ENCODE measurements around the gene ZFX. TPM values are rescaled to one million over a fixed set of nuclear protein-coding genes. Genes with fewer than 3 reads are reported as not detected.

The ZFX gene
- total RNA-seq, 1 donor from 2014 or later = 67.0 TPM

DNA sequence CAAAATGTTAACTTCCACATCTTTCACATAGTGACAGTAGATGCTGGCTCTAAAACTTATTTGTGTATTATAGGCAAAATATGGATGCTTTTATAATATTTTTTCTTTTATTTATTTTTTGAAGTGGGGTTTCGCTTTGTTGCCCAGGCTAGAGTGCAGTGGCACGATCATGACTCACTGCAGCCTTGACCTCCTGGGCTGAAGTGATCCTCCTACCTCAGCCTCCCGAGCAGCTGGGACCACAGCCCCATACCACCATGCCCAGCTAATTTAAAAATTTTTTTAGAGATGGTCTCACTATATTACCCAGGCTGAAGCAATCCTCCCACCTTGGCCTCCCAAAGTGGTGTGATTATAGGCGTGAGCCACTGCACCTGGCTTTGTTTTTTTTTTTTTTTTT lies 48.6 kb downstream of the ZFX start:
- no peaks in the 10 kb centered on the region for H3K9me3 Mint-ChIP-seq
- no peak overlapping the region for H3K27ac Mint-ChIP-seq
- TF ChIP-seq, protein P1, sequence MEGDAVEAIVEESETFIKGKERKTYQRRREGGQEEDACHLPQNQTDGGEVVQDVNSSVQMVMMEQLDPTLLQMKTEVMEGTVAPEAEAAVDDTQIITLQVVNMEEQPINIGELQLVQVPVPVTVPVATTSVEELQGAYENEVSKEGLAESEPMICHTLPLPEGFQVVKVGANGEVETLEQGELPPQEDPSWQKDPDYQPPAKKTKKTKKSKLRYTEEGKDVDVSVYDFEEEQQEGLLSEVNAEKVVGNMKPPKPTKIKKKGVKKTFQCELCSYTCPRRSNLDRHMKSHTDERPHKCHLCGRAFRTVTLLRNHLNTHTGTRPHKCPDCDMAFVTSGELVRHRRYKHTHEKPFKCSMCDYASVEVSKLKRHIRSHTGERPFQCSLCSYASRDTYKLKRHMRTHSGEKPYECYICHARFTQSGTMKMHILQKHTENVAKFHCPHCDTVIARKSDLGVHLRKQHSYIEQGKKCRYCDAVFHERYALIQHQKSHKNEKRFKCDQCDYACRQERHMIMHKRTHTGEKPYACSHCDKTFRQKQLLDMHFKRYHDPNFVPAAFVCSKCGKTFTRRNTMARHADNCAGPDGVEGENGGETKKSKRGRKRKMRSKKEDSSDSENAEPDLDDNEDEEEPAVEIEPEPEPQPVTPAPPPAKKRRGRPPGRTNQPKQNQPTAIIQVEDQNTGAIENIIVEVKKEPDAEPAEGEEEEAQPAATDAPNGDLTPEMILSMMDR (IDR thresholded peaks at IDR 0.05) = no peak
- DNase-seq (no peak), ATAC-seq (ENCODE audit: low read depth) (no peak)
- ChIA-PET POLR2A (no interaction called here), CTCF (no interaction called here)
- intact Hi-C loops (cut with micrococcal nuclease) = no loop called here
- H3K36me3 Mint-ChIP-seq (ENCODE audit: low read depth) = peaks cover 42% of the 10 kb centered on the region
- H3K4me3 Mint-ChIP-seq = no peak overlapping the region
- no peaks in the 10 kb centered on the region for H3K27me3 Mint-ChIP-seq
- peaks cover 36% of the 10 kb centered on the region for H3K4me1 Mint-ChIP-seq

DNA sequence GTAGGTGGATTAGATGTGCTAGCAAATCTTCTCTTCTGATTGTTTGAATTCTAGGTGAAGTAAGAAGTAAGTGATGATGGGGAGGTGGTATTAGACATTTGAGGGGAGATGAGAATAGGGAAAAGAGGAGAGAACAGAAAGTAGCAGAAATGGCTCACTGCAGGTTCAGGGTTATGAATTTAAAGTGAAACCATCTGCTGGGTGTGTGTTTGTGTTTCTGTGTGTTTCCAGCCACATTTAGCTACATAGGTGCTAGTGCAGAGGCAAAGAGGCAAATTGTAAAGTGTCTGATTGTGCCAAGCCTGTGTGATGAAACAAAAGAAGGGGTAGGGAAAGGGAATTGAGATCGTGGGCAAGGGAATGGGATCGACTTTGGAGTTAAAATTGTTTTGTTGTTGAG lies 50.6 kb downstream of the ZFX start:
- intact Hi-C loops (cut with micrococcal nuclease) = loop anchor here (5.0 kb wide), 2 partner anchors 33 to 48 kb away; no protein-coding TSS in a partner anchor
- Mint-ChIP-seq H3K27me3 (no peaks in the 10 kb centered on the region), H3K27ac (peak overlapping the region; percentile 36), H3K4me1 (peaks cover 39% of the 10 kb centered on the region), H3K9me3 (no peaks in the 10 kb centered on the region), H3K36me3 (ENCODE audit: low read depth) (peaks cover 48% of the 10 kb centered on the region), H3K4me3 (peak overlapping the region; percentile 2)
- ATAC-seq (ENCODE audit: low read depth) = no peak
- ChIA-PET CTCF (no interaction called here), POLR2A (no interaction called here)
- DNase-seq = no peak
- TF ChIP-seq, protein P1 (IDR thresholded peaks at IDR 0.05) = no peak

DNA sequence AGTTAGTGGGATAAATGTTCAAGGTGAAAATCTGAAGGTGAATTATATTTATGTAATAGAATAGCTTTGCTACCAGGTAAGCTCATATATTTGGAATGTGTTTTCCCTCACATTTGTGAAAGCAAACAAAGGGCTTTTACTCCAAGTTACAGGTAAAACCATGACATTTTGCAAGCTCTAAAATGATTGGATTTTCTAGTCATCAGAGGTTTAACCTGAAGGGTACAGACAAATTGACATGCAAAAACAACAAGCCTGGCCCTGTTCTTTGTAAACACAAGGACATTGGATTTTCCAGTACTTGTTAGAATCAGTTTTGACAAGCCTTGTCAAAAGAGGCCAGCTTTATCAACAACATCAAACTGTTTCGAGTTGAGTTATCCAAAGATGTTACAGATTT lies 51.7 kb downstream of the ZFX start:
- Mint-ChIP-seq H3K36me3 (ENCODE audit: low read depth) (peaks cover 44% of the 10 kb centered on the region), H3K4me1 (peaks cover 45% of the 10 kb centered on the region), H3K27me3 (no peaks in the 10 kb centered on the region), H3K27ac (no peak overlapping the region), H3K4me3 (no peak overlapping the region), H3K9me3 (no peaks in the 10 kb centered on the region)
- CTCF ChIA-PET = no interaction called here
- DNase-seq (no peak), ATAC-seq (ENCODE audit: low read depth) (no peak)
- intact Hi-C loops (cut with micrococcal nuclease) = loop anchor here (5.0 kb wide), 2 partner anchors 34 to 49 kb away; no protein-coding TSS in a partner anchor
- POLR2A ChIA-PET = no interaction called here
- TF ChIP-seq, protein P1 (IDR thresholded peaks at IDR 0.05) = no peak

DNA sequence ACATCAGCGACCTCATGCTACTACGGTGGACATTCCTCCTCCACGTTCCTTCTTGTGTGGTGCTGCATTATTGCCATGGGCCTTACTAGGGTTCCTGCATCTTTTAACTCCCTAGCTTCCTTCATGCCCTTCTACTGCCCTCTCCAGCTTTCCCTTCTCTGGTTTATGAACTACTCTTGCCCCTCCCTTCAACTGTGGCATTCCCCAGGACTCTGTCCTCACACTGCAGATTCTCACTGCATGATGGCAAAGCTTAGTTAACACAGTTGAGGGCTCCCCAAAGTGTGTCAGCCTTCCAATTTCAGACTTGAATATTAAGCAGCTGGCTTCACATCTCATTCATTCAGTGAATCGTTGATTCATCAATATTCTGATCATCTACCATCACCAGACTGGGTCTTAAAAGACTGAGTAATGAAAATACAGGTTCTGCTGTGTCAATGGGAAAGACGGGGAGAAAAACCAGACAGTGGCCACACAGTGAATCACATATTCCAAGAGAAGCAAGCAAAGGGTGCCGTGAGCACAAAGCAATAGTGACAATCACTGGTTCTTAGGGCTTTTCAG lies 53.0 kb downstream of the ZFX start:
- CTCF ChIA-PET = no interaction called here
- Mint-ChIP-seq H3K4me1 (peaks cover 41% of the 10 kb centered on the region), H3K27me3 (no peaks in the 10 kb centered on the region), H3K4me3 (no peak overlapping the region), H3K36me3 (ENCODE audit: low read depth) (peaks cover 43% of the 10 kb centered on the region), H3K9me3 (no peaks in the 10 kb centered on the region), H3K27ac (no peak overlapping the region)
- ATAC-seq (ENCODE audit: low read depth) = no peak
- no peak for DNase-seq
- POLR2A ChIA-PET = no interaction called here
- TF ChIP-seq, protein P1 (IDR thresholded peaks at IDR 0.05) = no peak
- intact Hi-C loops (cut with micrococcal nuclease) = loop anchor here (5.0 kb wide), 2 partner anchors 35 to 50 kb away; no protein-coding TSS in a partner anchor

DNA sequence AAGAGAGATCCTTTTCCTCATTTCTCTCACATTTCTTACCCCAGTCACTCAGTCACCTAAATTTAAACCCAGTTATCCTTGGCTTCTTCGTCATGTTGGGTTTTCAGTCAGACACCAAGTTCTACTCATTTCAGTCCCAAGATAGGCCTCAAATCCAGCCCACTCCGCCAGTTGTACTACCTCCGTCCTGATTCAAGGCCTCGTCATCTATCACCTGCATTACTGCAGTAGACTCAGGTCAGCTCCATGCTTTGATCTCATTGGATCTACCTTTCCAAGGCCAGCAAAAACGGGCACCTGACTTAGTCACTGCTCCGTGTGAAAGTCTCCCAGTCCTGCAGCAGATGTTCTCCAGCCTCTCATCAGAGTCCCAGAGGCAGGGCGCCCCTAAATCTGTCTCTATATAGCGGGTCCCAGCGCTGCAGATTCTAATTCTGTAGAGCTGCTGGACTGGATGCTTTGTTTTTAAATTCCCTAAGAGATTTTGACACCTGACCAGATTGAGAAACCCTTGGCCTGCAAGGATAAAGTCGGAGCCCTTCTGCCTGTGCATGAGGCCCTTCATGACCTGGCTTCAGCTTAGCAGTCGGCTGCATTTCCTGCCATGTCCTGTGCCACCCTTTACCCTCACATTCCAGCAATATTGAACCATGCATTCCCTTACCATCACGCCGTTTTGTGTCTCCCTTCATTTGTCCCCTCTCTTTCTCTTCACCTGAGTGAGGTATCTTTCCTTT lies 53.7 kb downstream of the ZFX start:
- H3K4me1 Mint-ChIP-seq = peaks cover 39% of the 10 kb centered on the region
- TF ChIP-seq, protein P1 (IDR thresholded peaks at IDR 0.05) = no peak

More for the DNA sequence above, 53.7 kb downstream of the ZFX start:
- ATAC-seq (ENCODE audit: low read depth) (no peak), DNase-seq (no peak)
- peaks cover 50% of the 10 kb centered on the region for H3K36me3 Mint-ChIP-seq (ENCODE audit: low read depth)
- H3K4me3 Mint-ChIP-seq = no peak overlapping the region
- H3K27ac Mint-ChIP-seq = no peak overlapping the region
- POLR2A ChIA-PET = no interaction called here
- H3K27me3 Mint-ChIP-seq = no peaks in the 10 kb centered on the region
- intact Hi-C loops (cut with micrococcal nuclease) = loop anchor here (5.0 kb wide), 2 partner anchors 36 to 51 kb away; no protein-coding TSS in a partner anchor
- CTCF ChIA-PET = no interaction called here
- no peaks in the 10 kb centered on the region for H3K9me3 Mint-ChIP-seq
